GM12878 (cell line): ENCODE data around the gene KCNAB3. TPM values are rescaled to one million over a fixed set of nuclear protein-coding genes. Genes with fewer than 3 reads are reported as not detected.
A peak's percentile ranks its signal among the peaks of the same experiment; 100 is the strongest.

ENCODE experiments used
- ATAC-seq: fragments of 200-7000 bp; cut with Tn5 transposase; 3 replicates; pipeline ENCODE4 v1.9.1; 2020; ENCODE audit warnings: mild to moderate bottlenecking, moderate library complexity
- BruUV-seq: library from RNA; stranded (reverse); fragments of 400-500 nt; replicated peaks from 2 replicates; lab custom pipeline; 2021; lab: Mats Ljungman, UMichigan
- CTCF ChIA-PET: fragments of 300-600 bp; sonication (Branson Sonifier 250); formaldehyde crosslinking; extraction: SDS; loops from one replicate; lab custom pipeline; 2021; ENCODE audit warnings: inconsistent platforms; lab: Yijun Ruan, JAX
- POLR2A ChIA-PET: fragments of 350-600 bp; formaldehyde crosslinking; extraction: SDS; loops from one replicate; lab custom pipeline; 2021; ENCODE audit warnings: inconsistent platforms; lab: Charles Lee
- RAD21 ChIA-PET: fragments of 300-600 bp; sonication (Branson Sonifier 250); formaldehyde crosslinking; loops from one replicate; lab custom pipeline; 2023; ENCODE audit warnings: antibody characterized with exemption; ENCODE audit not compliant: unreplicated experiment; lab: Charles Lee
- SMC1A ChIA-PET: fragments of 300-600 bp; sonication (Branson Sonifier 250); formaldehyde crosslinking; loops from one replicate; lab custom pipeline; 2023; ENCODE audit not compliant: unreplicated experiment, uncharacterized antibody; lab: Charles Lee
- DNase-seq: peaks from one replicate; pipeline ENCODE4 v3.0.0-alpha.2; 2011; ENCODE audit warnings: low read depth, low spot score
- FAIRE-seq: peaks from 3 replicates; lab custom pipeline; 2011; peaks lifted over from hg19 to GRCh38; lab: Jason Lieb, UNC
- H2AFZ ChIP-seq: 2 replicates; pipeline ENCODE4 v1.6.0; 2011; ENCODE audit warnings: low read depth, low read length, control low read depth; ENCODE audit not compliant: control insufficient read depth
- H3K27ac ChIP-seq: 2 replicates; pipeline ENCODE4 v1.5.1; 2011; ENCODE audit warnings: control low read depth; ENCODE audit not compliant: control insufficient read depth, insufficient read depth
- H3K27me3 ChIP-seq, 2 experiments: replicated peaks in 1 of 2; 2 replicates each; pipeline versions ENCODE4 v1.6.0 to v1.6.1; 2011; ENCODE audit warnings: low read length in 1 of 2; ENCODE audit not compliant: control insufficient read depth in 2 of 2, insufficient read depth in 2 of 2
- H3K36me3 ChIP-seq, 2 experiments: 2 replicates each; pipeline ENCODE4 v1.5.1; 2011; ENCODE audit warnings: low read length in 1 of 2; ENCODE audit not compliant: control insufficient read depth in 2 of 2, insufficient read depth in 2 of 2
- H3K4me1 ChIP-seq: 2 replicates; pipeline ENCODE4 v1.6.1; 2011; ENCODE audit warnings: mild to moderate bottlenecking, low read length, moderate library complexity, mixed read lengths; ENCODE audit not compliant: control insufficient read depth, insufficient read depth
- H3K4me2 ChIP-seq: 2 replicates; pipeline ENCODE4 v1.6.0; 2011; ENCODE audit warnings: control low read depth; ENCODE audit not compliant: control insufficient read depth, insufficient read depth
- H3K4me3 ChIP-seq: fragments of 200-600 bp; sonication (generic); 2 replicates; pipeline ENCODE4 v1.5.1; 2016
- H3K79me2 ChIP-seq: 2 replicates; pipeline ENCODE4 v1.6.0; 2011; ENCODE audit warnings: low read length; ENCODE audit not compliant: control insufficient read depth, insufficient read depth
- H3K9ac ChIP-seq: 2 replicates; pipeline ENCODE4 v1.8.0; 2011; ENCODE audit warnings: low read length, control low read depth, mixed read lengths; ENCODE audit not compliant: control insufficient read depth, insufficient read depth
- H3K9me3 ChIP-seq: replicated peaks from 3 replicates; pipeline ENCODE4 v1.5.1; 2011; ENCODE audit warnings: mild to moderate bottlenecking, low read length; ENCODE audit not compliant: control insufficient read depth, insufficient read depth
- H4K20me1 ChIP-seq: 2 replicates; pipeline ENCODE4 v1.6.0; 2011; ENCODE audit not compliant: control insufficient read depth, insufficient read depth
- BCL11A ChIP-seq: IDR thresholded peaks from 2 replicates; pipeline ENCODE4 v1.6.1; 2011; ENCODE audit warnings: low read depth, low read length
- BHLHE40 ChIP-seq, 2 experiments: fragments of 450-650 bp in 1 of 2; IDR thresholded peaks; 2 replicates each; pipeline ENCODE4 v1.6.1; 2011 to 2017; ENCODE audit warnings: low read depth in 2 of 2, borderline replicate concordance in 1 of 2, improper control_type of control experiment in 1 of 2, low read length in 1 of 2, mild to moderate bottlenecking in 1 of 2
- HDAC6 ChIP-seq: fragments of 200-600 bp; sonication (generic); IDR thresholded peaks from one replicate; pipeline ENCODE4 v1.8.0; 2017; ENCODE audit warnings: antibody characterized with exemption; ENCODE audit not compliant: unreplicated experiment
- HDGF ChIP-seq: fragments of 450-650 bp; IDR thresholded peaks from 2 replicates; pipeline ENCODE4 v1.6.1; 2016; ENCODE audit warnings: antibody characterized with exemption
- KAT2A ChIP-seq: conservative IDR thresholded peaks from 2 replicates; pipeline ENCODE4 v1.6.1; 2011; ENCODE audit warnings: low read depth, low read length; ENCODE audit not compliant: control insufficient read depth
- WGBS: methylation state at CpG from one replicate; pipeline ENCODE4 v1.1.6; 2016; ENCODE audit warnings: low lambda C conversion rate; ENCODE audit not compliant: insufficient replicate concordance, insufficient coverage; ENCODE audit errors: missing lambda C conversion rate; 5-methylcytosine and 5-hydroxymethylcytosine counted together
- in situ Hi-C: fragments of 300-500 bp; cut with MboI; formaldehyde crosslinking; loops from 9 replicates; pipeline ENCODE4 v1.14.3; 2018; ENCODE audit warnings: mixed read lengths
- intact Hi-C: fragments of 100-400 bp; cut with micrococcal nuclease; formaldehyde crosslinking; loops from one replicate; pipeline ENCODE4 v1.14.2; 2022; ENCODE audit not compliant: unreplicated experiment
- polyA plus RNA-seq, 11 experiments: library from polyadenylated mRNA; depleted of rRNA in 4 of 11; unstranded in 6 of 11; stranded (reverse) in 5 of 11; fragments of >200 nt; fragmentation: Nextera tagmentation in 4 of 11; fragmentation: Illumina TruSeq in 1 of 11; extraction: Ambion mirVana in 4 of 11; extraction: Trizol in 1 of 11; gene quantifications; 1 replicate in 1 of 11; 2 replicates in 10 of 11; pipeline versions ENCODE4 v1.2.1 to v1.2.3, GENCODE V29; 2011 to 2016; ENCODE audit warnings: inconsistent platforms in 2 of 11, missing spikeins in 2 of 11, low read depth in 1 of 11
- total RNA-seq, 4 experiments: library from RNA; depleted of rRNA in 3 of 4; stranded (reverse); fragments of >200 nt in 3 of 4; fragmentation: Illumina TruSeq in 1 of 4; extraction: Trizol in 1 of 4; gene quantifications; 2 replicates each; pipeline versions ENCODE4 v1.2.1 to v1.2.3, GENCODE V29; 2013 to 2021

Gene KCNAB3
- total and polyA plus RNA-seq, 10 of the 15 experiments (the other 5 are each of a cell fraction or from before 2014, with no cell fraction given) = 0.22 to 7.9 (median 1.8) TPM

- CTCF ChIA-PET = interaction anchor here (1.0 to 8.9 kb wide), 6 partner anchors 13 to 159 kb away, joined by 3 to 75 read pairs (median 4); partner anchors contain the start of gene NAA38
- Histone ChIP-seq H3K9ac (peak overlapping the region; percentile 4; the same call in 1 of the 2 replicates), H3K4me1 (peaks cover 15% of the 10 kb centered on the region)
Measured at GRCh38 chr17:7882068-7882467, 47.6 kb downstream of the KCNAB3 start.

GRCh38 chr17:7881276-7882054 lies 48.2 kb downstream of the KCNAB3 start:
- Histone ChIP-seq H2AFZ (no peak overlapping the region), H4K20me1 (no peaks in the 10 kb centered on the region), H3K4me3 (peak overlapping the region; percentile 58), H3K4me1 (peaks cover 19% of the 10 kb centered on the region), H3K36me3 (peaks cover 0 to 2% of the 10 kb centered on the region in 2 experiments; a peak in 1 of 4 replicates)
- CTCF ChIA-PET = interaction anchor here (1.0 to 8.9 kb wide), 3 partner anchors 12 to 24 kb away, joined by 3 to 75 read pairs (median 5); partner anchors contain the start of gene NAA38
- intact Hi-C loops = no loop called here
- no peak for TF ChIP-seq HDGF
- TF ChIP-seq HDAC6 = no peak
- TF ChIP-seq BCL11A = no peak
- TF ChIP-seq, all 136 proteins: peak for 0
- RAD21 ChIA-PET = interaction anchor here (0.6 kb wide), 1 partner anchor 24 kb away, joined by 3 read pairs; the partner anchor contains the start of gene NAA38
- no peaks in the 10 kb centered on the region for H3K27me3 ChIP-seq
- in situ Hi-C loops = no loop called here
- peak overlapping the region; percentile 20; the same call in 1 of the 2 replicates for H3K9ac ChIP-seq
- no peaks in the 10 kb centered on the region for H3K9me3 ChIP-seq
- 30% methylated on average over 7 of the region's 7 CpGs for WGBS
- no TSS peak for BruUV-seq
- POLR2A ChIA-PET = no interaction called here
- peak overlapping the region; percentile 57 for H3K4me2 ChIP-seq
- SMC1A ChIA-PET = no interaction called here
- ATAC-seq (no peak), DNase-seq (no peak), FAIRE-seq (no peak)
- H3K27ac ChIP-seq = peak overlapping the region; percentile 10; the same call in 1 of the 2 replicates
- H3K79me2 ChIP-seq = peaks cover 18% of the 10 kb centered on the region

More at GRCh38 chr17:7882068-7882467, 47.6 kb downstream of the KCNAB3 start:
- no TSS peak for BruUV-seq
- intact Hi-C loops (no loop called here), in situ Hi-C loops (no loop called here)
- Histone ChIP-seq H3K4me3 (peak overlapping the region; percentile 58), H3K27me3 (no peaks in the 10 kb centered on the region), H3K27ac (no peak overlapping the region), H2AFZ (no peak overlapping the region), H3K9me3 (no peaks in the 10 kb centered on the region), H4K20me1 (no peaks in the 10 kb centered on the region), H3K4me2 (peak overlapping the region; percentile 57), H3K36me3 (peaks cover 0 to 2% of the 10 kb centered on the region in 2 experiments; a peak in 1 of 4 replicates), H3K79me2 (peaks cover 24% of the 10 kb centered on the region)
- ChIA-PET SMC1A (interaction anchor here (1.2 to 1.3 kb wide), 2 partner anchors 16 to 41 kb away, joined by 3 to 4 read pairs; no protein-coding TSS in a partner anchor), RAD21 (interaction anchor here (0.6 to 0.8 kb wide), 2 partner anchors 25 to 31 kb away, joined by 3 read pairs; partner anchors contain the start of gene NAA38), POLR2A (interaction anchor here (1.0 to 1.5 kb wide), 3 partner anchors 10 to 46 kb away, joined by 3 to 8 read pairs (median 3); no protein-coding TSS in a partner anchor)
- TF ChIP-seq KAT2A (no peak), BHLHE40 (IDR thresholded peaks at IDR 0.05; ENCODE audit: borderline replicate concordance in 1 of 2, low read depth in 2 of 2, low read length in 1 of 2) (peak in 1 of 2 experiments; percentile 19; a peak in 1 of 4 replicates)
- ATAC-seq (peak; percentile 6), FAIRE-seq (peak; percentile 38), DNase-seq (no peak)
- 41% methylated on average over 7 of the region's 7 CpGs for WGBS
